Measurements from ENCODE around the gene PPM1N.

PPM1N gene

DNA sequence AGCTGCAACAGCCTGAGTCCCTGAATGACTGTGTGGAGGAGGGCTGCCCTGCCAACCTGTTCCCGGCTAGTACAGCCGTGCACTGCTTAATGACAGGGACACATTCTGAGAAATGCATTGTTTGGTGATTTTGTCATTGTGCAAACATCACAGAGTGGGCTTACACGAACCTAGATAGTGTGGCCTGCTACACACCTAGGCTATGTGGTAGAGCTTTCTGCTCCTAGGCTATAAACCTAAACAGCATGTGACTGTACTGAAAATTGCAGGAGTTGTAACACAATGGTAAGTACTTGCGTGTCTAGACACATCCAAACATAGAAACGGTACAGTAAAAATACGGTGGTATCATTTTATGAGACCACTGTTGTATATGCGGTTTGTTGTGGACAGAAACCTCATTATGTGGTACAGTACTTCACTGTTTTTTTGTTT lies 44.0 kb downstream of the PPM1N start:
- no peak for DNase-seq

DNA sequence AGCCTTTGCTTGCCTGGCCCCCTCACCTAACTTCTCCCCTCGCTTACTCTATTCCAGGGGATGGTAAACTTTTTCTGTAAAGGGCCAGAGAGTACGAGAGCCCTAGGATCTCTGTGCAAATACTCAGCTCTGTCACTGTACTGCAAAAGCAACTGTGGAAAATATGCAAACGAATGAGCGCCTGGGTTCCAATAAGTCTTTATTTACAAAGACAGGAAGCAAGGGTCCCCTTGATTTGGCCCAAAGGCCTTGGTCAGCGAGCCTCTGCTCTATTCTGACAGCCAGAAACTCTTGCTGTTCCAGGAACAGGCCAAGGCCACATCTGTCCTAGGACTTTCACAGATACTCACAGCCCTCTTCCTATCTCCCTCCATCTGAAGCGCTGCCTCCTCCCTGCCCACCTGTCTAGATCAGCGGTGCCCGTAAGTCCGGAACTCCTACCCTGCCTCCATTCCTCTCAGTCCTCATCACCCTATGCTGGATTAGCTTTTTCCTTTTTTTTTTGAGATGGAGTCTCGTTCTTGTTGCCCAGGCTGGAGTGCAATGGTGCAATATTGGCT lies 49.0 kb downstream of the PPM1N start:
- no peak for DNase-seq

DNA sequence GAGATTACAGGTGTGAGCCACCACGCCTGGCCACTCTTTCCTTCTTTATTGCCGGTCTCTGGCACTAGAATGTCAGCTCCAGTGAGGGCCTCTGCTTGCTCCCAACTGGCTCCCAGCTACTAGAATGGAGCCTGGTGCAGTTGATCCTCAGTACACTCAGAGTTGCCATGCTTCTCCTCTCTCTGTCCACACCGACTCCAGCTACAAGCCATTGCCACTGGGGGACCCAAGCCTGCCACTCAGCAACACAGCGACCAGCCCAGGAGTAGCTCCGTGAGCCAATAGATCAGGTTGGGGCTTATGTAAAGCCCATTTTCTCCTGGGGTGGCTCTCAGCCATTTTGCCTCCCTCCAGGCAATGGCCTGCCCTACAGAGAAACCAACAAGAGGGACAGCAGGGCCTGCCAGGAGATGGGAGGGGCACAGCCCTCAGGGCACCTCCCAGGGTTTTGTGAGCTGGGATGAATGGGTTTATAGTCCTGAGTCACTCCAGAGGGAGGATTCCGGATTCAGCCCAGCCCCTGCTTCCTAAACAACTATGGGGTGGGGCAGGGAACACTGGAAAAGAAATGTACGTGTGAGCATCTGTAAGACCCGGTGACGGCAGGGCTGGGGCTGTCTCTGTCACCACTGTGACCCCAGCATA lies 49.8 kb downstream of the PPM1N start:
- no peak for DNase-seq
